ENCODE measurements around the gene DSCAML1.

Gene DSCAML1

GRCh38 chr11:117497206-117497951 is 299.6 kb downstream of the DSCAML1 start:
- DNase-seq (ENCODE audit: low read depth), result no peak

GRCh38 chr11:117495357-117495756 is 301.7 kb downstream of the DSCAML1 start:
- DNase-seq (ENCODE audit: low read depth), result no peak

GRCh38 chr11:117492578-117493251 is 304.3 kb downstream of the DSCAML1 start:
- DNase-seq (ENCODE audit: low read depth), result no peak

- no peak for DNase-seq (ENCODE audit: low read depth)
These were observed 306.1 kb downstream of the DSCAML1 start for GRCh38 chr11:117490911-117491310.

DNA sequence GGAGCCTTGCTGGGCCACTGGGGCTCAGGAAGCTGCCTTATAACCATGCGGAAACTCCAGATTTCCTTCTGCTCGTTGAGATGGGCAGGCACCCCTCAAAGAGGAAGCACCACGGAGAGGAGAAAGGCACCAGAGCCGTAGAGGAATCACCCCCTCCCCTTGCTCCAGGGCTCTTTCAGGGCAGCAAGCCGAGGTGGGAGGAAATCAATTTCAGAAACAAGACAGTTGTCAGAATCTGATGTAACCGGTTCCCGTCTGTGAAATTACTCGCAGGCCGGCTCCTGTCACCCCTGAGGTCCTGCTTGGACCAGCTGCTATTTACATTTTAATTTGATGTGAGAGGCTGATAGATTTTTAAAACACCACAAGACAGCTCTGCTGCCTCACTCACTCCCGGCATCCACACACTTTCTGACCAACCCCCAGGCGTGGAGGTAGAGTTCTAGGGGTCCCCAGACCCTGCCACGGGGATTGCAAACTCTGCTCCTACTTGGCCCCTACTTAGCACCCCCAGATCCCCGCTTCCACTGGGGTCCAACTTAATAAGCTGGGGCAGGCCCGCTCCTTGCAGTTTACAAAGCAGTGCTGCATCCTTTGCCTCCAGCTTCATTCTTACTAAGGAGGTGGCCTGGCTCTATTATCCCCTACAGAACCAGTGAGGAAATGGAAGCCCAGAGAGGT is 306.9 kb downstream of the DSCAML1 start:
- no peak for DNase-seq (ENCODE audit: low read depth)

DNA sequence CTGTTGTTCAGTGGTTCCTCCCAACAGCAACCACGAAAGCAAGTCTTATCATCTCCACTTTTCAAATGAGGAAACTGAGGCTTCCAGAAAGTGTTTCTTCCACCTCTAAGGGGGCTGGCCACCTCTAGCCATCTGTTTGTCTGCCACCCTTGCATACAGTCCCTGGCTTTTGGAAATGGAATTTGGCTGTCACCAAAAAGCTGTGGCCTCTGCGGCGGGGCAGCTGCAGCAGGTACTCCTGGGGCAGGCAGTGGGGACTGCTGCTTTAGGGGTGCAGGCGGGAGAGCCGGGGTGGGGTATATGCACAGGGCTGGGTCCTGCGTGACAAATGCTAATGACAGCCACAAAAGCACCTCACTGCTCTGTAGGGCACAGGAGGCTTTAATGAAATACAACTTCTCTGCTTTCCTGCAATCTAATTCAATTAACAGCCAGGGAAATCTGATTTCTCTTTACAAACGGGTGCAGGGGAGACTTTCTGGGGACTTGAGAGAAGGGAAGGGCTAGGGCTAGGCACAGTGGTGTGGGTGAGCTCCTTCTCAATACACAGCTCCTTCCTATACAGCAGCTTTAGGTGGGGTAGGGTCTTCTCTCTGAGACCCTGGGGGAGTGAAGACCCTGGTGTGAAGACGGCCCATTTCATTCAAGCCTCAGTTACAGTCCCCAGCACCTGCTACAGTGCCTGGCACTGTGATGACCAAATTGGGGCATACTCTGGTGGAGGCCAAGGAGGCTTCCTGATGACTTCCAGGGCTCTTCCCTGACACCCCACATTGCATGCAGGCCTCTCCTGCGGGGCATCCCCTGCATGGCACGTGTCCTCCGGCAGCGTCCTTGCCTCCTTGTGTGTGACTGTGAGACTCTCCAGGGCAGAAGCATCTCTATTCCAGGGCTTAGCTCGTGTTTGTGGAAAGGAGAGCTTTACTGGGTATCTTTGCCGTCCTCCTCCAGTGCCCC is 307.7 kb downstream of the DSCAML1 start:
- DNase-seq (ENCODE audit: low read depth), result no peak

- DNase-seq (ENCODE audit: low read depth), result no peak
These were observed 311.0 kb downstream of the DSCAML1 start for GRCh38 chr11:117486059-117486458.

DNA sequence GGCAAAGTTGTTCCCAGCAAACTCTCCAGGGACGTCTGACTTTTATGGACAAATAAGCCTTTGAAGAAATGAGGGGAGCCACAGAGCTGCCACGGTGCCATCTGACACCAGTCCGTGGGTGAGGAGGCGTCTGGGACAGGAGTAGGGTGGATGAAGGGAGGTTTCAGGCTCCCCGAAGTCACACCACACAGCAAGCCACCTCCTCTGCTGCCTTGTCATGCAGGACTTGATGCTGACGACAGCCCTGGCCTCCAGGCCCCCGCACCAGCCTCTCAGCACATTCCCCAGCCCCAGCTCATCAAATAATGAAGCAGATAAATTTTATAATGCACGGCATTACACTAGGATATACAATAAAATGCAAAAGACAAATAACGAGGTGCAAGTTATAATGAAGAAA is 312.9 kb downstream of the DSCAML1 start:
- DNase-seq (ENCODE audit: low read depth), result no peak

DNA sequence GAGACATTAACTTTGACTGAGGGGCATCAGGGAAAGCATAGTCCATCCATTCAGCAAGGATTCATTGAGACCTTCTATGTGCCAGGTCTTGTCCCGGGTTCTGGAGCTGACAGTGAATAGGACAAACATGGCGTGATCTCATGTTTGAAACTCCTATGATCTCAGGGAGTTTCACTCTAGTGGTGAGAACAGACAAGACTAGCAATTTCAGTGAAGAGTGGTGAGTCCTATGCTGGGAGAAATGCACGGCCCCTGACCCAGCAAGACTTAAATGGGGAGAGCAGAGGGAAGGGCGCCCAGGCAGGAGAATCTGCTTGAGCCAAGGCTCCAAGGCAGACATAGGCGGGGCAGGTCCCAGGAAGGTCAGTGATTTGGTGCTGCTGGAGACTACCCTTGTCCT is 313.6 kb downstream of the DSCAML1 start:
- no peak for DNase-seq (ENCODE audit: low read depth)

- no peak for DNase-seq (ENCODE audit: low read depth)
These were observed 314.1 kb downstream of the DSCAML1 start for GRCh38 chr11:117482881-117483280.

DNA sequence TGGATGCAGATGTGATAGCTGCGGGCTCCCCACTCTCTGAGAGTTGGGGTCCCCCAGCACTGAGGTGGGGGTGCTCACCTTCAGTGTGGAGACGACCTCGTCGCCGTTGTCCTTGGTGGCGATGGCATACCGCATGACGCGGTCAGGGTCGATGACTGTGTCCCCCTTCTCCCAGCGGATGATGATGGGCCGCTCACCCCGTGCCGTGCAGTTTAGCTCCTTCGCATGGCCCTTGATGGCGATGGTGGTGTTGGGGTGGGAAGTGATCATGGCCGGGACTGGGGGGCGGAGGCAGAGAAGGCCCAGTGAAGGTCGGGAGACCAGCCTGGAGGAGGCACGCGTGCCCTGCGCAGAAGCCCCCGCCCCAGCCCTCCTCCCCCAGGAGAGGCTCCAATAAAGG is 315.1 kb downstream of the DSCAML1 start:
- DNase-seq (ENCODE audit: low read depth), result no peak

DNA sequence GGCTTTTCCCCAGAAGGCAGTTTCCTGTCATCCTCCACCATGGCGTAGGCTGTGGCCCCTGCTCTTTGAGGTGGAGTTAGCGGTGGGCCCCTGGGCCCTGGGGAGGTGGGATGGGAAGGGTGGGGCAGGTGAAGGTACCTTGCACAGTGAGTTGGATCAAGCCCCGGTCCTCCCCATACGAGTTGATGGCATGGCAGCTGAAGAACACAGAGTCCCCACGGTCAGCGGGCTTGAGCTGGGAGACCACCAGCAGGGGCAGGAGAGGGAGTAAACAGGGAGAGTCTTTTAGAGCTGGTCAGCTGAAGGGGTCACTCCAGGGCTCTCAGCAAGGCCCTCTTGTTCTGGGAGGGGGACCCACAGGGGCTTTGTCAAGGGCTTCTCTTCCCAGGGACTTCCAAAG is 316.0 kb downstream of the DSCAML1 start:
- no peak for DNase-seq (ENCODE audit: low read depth)

- no peak for DNase-seq (ENCODE audit: low read depth)
These were observed 316.8 kb downstream of the DSCAML1 start for GRCh38 chr11:117480221-117480620.

- DNase-seq (ENCODE audit: low read depth), result no peak
These were observed 317.6 kb downstream of the DSCAML1 start for GRCh38 chr11:117479372-117479771.

GRCh38 chr11:117478926-117479325 is 318.1 kb downstream of the DSCAML1 start:
- DNase-seq (ENCODE audit: low read depth), result no peak

DNA sequence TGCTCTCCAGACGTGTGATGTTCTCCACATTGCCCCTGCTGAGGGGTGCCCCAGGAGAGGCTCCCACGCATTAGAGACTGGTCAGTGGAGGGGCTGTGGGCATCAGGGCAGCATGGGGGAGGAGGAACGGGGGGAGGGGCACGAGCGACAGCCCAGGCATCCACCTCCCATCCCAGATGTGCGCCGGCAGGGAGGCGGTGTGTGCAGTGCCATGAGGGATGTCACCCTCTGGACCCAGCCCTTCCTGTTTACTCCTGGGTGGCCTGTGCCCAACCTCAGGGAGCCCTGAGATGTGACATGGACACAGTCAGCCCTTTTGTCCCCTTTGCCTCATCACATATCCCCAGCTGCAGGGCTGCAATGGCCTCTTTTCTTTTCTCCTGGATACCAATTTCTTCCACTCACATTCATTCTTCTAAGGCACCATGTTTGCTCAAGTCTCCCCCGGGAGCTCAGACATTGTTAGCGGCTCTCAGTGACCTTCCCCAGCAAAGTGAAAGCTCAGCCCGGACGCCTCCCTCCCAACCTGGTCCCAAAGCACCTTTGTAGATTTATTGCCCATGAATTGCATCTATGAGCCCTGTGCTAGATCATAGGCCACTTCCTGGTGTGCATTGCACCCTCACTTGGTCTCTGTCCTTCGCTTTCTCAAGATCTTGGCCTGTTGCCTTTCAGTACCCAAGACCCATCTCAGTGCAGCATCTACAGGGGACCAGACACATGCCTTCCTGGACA is 318.7 kb downstream of the DSCAML1 start:
- no peak for DNase-seq (ENCODE audit: low read depth)

DNA sequence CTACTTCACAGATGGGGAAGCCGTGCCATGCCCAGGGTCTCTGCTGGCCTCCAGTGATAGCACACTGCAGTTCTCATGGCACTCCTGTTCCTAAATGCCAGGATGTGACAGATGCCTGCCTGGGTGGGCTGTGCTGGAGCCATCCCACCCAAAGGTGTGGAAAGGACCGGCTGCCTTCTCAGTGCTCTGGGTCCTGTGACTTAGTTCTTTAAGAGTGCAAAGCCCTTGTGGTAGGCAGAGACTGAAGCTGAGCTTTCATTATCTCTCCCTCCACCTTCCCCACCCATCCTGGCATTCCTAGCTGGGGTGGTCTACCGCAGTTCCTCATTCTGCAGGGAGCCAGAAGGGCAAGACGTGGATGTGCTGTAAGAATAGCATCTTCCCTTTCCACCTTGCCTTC is 319.3 kb downstream of the DSCAML1 start:
- DNase-seq (ENCODE audit: low read depth), result no peak

DNA sequence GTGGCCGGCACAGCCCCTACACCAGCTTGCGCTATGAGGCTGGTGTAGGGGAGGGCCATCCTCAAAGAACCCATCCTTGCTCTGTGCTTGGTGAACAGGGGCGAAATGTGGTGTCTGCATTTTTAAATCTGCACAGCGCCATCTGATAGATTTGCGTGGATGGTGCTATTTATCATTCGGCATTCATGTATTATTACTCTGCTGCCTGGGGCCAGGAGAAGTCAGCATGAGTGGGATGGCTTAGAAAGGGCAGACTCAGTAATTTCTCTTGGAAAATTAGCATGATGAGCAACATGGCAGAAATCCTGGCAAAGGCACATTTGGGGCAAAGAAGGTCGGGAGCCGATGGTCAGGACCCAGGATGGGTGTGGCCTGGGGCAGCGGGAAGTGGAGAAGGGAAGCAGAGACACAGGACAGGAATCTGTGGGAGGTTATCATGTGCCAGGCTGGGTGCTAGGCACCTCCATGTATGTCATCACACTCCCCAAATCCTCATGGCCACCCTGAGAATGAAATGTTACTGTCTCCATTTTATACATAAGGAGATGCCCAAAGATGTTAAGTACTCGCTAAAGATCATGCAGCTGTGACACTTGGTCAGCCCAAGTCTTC is 320.4 kb downstream of the DSCAML1 start:
- DNase-seq (ENCODE audit: low read depth), result no peak

DNA sequence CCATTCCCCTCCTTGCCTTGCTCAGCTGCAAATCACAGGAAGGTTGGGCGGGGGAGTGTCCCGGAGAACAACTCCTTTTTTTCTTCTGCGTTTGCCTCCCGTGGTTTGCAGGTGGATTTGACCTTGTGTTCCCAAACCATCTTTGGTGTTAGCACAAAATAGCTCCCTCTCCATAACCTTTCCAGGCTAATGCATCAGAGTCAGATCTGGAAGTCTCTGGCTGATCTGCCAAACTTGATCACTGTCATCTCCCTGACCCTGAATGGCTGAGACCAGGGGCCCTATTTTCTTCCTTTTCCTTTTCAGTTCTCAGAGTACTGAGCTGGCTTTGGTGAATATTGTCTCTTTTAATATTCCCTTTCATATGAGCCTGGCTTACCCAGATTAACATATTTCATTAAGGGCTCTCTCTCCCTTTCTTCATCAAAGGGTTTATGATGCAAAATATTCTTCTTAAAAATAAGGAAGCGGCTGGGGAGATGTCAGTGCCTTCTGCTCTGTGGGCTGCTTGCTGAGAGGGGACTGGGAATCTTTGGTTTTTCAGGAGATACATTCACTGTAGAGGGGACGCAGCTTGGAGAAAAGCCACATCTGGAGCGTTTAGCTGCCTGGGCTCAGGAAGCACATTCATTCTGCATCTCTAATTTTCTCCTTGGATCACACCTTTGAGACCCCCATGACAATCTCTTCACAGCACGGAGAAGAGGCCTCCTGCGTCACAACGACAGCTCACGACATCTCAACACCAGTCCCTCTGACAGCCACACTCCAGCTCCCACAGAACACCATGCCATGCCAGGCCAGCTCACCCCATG is 321.1 kb downstream of the DSCAML1 start:
- no peak for DNase-seq (ENCODE audit: low read depth)

DNA sequence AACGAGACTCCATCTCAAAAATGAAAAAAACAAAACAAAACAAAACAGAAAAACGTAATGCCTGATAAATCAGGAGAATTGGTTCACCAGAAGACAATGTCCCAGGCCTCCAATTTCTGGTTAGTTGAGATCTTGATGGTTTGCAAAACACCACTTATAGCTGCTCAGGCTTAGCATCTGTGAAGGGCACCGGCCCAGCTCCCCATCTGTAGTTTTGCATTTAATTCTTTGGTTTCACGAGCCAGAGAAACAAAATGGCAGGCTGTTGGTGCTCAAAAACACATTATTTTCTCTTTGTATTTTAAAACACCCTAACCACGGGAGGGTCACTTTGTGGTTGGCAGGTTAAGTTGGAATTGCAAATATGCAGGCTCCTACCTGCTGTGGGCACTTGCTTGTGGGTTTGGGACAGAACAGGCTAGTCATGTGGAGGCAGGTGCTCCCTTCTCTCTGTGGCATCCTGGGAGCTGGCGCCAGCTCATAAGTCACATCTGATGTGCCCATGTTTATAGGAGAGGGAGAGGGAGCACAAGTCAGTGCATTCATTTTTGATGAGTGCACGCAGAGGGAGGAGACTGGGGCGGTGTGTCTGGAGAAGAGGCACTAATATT is 323.4 kb downstream of the DSCAML1 start:
- no peak for DNase-seq (ENCODE audit: low read depth)

Measured in stimulated activated CD8-positive, alpha-beta memory T cell treated with anti-CD3 and anti-CD28 coated beads, Interleukin-4, amount 100 ng/mL, for 24 hours (primary cell).